Measurements from ENCODE around the gene LINC01488.

The LINC01488 gene

DNA sequence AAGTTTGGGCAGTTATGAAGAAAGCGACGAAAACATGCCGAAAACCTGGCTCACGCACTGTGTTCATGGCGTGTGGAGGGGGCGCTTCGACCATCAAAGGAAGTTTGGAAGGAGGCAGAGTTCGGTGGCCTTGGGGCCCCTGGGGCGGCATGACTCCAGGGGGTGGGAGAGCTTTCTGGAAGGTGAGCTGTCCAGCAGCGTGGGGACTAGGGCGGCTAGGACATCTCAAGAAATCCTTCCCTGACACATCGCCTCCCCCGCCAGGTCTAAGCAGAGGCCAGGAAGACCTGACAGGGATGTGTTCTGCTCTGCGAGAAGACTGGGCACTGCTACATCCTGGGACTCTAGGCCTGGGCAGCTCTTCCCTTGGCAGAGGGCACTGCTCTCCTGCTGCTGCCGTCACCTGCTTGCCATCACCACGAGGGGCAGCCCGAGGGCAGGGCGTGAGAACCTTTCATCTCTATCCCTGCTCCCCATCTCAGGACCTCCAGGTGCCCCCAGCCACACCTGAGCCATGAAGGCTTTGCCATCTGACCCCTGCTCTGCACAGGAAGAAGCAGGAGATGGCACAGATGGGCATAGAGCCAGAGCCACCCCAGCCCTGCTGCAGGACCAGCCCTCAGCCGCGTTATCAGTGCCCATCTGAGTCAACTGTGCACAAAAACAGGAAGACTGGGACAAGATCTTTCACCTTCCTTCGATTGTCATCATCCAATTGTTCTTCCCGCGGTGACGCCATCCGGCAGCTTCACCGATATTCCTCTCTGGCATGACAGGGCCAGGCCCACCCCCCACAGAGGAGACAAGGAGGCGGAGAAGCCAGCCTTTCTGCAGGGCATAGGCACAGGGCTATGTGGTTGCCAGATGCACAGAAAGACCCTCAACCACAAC lies 12.7 kb downstream of the LINC01488 start:
- DNase-seq: no peak

DNA sequence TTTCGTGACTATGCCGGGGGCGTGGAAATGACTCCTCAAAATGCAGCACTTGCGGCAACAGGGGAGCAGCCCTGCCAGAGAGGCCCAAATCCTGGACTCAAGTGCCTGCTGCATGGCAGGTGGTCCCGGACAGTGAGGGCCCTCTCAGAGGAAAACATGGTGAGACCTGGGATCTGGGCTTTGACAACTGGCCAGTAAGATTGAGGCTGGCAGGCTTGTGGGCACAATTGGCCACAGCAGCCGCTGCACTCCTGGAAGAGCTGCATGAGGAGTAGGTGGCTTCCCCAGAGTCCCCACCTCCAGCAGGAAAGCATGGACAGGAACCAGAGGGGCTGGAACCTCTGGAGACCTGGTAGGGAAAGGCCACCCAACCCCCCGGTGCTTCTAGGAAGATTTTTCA lies 13.4 kb downstream of the LINC01488 start:
- no peak for DNase-seq

DNA sequence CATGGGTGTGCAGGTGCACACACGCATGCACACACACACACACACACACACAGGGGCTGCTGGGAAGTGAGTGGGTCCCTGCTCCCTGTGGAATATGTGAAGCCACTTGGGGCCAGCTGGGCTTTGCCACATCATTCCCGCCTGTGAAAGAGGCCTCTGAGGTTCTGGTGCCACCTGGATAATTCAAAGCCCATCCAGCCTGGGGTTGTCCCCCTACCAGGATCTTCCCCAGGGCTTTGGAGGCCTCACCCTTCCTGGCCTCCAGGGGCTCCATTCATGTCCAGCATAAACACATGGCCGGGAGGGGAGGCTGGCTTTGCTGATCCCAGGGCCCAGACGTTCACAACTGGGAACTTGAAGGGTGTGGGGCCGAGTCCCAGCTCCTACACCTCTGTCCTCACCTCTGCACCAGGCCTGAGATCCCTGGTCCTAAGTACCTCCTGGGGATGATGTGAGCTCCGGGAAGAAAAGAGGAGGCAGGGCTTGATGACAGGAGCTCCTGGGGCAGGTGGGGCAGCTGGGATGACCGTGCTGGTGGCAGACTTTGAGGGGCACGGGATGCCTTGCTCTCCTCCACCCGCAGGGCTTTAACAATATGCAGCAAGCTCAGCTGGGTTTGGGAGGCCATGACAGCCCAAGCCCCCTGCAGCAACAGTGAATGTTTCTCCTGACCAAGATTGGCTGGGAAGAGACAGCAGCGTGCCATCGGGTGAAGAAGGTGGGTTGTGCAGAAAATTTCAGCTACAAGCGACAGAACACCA lies 14.2 kb downstream of the LINC01488 start:
- DNase-seq: no peak

DNA sequence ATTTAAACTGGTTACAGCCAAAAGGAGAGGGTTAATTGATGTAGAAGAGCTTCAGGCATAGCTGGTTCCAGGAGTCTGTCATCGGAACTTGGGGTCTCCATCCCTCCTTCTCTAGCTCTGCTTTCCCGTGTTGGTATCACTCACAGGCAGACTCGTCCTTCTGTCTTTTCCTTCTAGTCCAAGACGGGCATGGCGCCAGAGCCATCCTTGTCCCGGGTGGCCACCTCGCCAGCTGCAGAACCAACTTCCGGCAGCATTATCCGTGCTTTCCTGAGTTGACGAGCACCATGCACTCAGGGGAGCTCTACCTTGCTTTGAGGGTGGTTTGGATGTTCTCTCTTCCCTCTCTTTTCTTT lies 14.7 kb downstream of the LINC01488 start:
- DNase-seq: no peak

DNA sequence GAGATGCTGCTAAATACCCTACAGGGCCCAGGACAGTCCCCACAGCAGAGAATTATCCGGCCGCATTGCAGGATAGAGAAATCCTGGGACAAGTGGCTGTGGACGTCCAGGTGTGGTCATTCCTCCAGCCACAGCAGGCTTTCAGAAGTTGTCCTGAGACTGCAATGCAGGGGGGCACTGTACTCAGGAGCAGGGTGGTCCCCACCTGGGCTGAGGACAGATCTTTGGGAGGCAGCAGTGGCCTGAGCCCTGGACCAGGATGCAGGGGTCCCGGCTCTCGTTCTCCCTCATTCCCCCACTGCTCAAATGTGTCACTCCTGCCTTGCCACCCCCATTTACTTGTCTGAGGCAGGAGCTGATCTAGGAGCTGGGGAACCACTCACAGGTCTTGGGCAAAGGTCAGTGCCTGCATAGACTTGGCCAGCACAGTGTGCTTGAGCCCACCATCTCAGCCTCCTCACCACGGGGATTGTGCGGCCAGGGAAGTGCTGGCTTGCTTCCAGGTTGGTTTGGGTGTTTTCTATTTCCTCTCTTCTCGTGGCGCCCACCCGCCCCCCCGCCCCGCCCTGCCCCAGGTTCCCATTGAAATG lies 15.3 kb downstream of the LINC01488 start:
- DNase-seq: no peak

DNA sequence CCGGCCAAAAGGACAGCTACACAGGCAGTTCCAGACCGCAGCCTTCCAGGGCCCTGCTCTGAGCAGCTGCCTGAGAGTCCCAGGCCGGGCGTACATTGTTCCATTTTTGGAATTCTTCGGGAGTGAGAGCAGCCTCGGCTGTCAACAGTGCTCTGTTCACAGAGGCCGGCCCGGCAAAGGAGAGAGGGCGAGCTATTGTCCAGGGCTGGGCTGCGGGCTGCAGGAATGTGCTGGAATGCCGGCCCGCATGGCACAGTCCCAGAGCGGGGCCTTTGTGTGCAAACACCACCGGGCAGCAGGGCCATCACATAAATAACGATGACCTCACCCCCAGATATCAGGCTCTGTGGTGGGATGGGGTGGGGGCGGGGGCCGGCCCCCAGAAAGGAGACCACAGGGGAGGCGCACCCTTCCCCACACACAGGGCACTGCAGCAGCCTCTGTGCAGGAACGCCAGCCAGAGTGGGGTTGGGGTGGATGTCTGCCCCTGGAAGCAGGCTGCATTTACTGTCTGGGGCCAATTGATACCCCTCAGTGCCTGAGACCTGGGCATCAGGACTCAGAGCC lies 15.8 kb downstream of the LINC01488 start:
- peak; percentile 98 for DNase-seq

- no peak for DNase-seq
Measured at GRCh38 chr11:69498614-69499175, 17.2 kb downstream of the LINC01488 start.

DNA sequence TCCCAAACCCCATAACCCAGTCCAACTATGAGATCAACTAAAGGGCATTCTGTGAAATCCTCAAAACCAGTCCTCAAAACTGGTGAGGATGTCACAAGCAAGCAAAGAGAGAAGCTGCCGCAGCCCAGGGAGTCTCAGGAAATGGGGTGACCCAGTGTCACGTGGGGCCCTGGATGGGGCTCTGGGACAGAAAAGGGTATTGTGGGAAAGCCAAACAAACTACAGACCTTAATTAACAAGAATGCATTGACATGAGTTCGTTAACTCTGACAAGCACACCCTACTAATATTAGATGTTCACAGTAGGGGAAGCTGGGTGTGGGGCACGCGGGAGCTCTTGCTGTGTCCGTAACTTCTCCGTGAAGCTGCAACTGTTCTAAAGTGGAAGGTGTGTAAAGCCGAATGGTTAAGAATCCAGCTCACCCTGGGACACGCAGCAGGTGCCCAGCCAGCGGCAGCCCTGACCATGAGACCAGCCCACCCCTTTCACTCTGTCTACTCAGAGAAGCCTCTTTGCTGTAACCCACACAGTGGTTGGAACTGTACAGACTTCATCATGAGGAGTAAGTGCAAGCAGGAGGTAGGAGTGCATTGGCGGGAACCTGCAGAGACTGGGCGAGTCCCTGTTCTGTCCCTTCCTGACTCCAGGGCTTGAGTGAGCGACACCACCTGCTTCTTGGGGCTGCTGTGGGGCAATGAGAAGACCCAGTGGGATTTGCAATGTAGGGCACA lies 17.9 kb downstream of the LINC01488 start:
- DNase-seq: peak; percentile 10

GRCh38 chr11:69499918-69500284 lies 18.4 kb downstream of the LINC01488 start:
- DNase-seq: no peak

DNA sequence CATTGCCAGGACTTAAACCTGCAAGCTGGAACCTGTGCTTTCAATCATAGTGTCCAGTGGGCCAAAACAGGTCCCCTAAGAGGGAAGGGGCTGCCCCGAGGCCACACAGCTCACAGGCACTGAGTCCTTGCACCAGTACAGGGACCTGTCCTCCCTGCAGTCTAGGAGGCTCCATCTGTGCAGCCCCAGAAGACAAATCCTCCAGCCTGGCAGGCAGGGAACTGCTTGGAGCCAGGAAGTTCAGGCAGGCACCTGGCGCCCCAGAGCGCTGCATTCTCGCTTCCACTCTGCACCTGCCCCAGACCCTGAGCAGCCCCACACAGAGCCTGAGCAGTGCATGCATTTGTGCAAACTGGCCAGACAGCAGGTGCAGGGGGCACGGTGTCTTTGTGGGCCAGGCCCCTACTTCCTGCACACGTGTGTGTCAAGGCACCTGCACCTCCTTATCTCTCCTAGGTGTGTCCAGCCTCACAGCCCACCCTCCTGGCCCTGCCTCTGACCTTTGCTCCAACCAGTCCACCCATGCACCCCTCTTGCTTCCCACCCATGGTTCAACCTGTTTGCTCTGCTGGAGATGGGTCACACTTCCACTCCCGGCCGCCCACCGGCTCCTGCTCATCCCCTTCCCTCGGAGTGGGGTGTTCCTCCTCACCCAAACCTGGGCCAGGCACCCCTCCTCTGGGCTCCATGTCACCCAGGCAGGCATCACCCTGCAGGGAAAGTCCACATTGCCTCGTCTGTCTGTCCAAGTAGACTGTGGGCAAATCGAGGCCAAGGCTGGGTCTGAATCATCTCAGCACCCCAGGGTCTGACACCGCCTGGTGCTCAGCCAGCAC lies 19.0 kb downstream of the LINC01488 start:
- DNase-seq: no peak

GRCh38 chr11:69501121-69501489 lies 19.6 kb downstream of the LINC01488 start:
- DNase-seq: no peak

- DNase-seq: no peak
Measured at GRCh38 chr11:69501891-69502860, 20.7 kb downstream of the LINC01488 start.

- no peak for DNase-seq
Measured at GRCh38 chr11:69504127-69504526, 22.7 kb downstream of the LINC01488 start.

- no peak for DNase-seq
Measured at GRCh38 chr11:69504576-69505335, 23.3 kb downstream of the LINC01488 start.

- DNase-seq: no peak
Measured at GRCh38 chr11:69508974-69509373, 27.5 kb downstream of the LINC01488 start.

DNA sequence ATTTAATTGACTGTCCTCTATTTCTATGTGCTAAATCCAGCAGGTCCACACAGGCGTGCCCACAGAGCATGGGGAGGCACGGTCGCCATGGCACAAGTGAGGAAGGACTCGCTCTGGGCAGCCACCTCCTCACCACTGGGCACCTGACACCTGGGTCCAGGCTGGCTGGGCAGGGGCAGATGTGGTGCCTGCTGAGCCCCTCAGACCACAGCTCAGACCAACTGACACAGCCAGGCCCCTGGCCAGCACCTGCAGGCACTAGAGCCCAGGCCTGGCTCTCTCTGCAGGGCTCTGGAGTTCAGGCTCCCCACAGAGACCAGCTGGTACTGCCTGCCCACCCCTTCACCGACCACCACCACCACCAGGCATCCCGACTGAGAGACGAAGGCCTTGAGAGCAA lies 27.9 kb downstream of the LINC01488 start:
- no peak for DNase-seq

- no peak for DNase-seq
Measured at GRCh38 chr11:69509846-69510390, 28.5 kb downstream of the LINC01488 start.

DNA sequence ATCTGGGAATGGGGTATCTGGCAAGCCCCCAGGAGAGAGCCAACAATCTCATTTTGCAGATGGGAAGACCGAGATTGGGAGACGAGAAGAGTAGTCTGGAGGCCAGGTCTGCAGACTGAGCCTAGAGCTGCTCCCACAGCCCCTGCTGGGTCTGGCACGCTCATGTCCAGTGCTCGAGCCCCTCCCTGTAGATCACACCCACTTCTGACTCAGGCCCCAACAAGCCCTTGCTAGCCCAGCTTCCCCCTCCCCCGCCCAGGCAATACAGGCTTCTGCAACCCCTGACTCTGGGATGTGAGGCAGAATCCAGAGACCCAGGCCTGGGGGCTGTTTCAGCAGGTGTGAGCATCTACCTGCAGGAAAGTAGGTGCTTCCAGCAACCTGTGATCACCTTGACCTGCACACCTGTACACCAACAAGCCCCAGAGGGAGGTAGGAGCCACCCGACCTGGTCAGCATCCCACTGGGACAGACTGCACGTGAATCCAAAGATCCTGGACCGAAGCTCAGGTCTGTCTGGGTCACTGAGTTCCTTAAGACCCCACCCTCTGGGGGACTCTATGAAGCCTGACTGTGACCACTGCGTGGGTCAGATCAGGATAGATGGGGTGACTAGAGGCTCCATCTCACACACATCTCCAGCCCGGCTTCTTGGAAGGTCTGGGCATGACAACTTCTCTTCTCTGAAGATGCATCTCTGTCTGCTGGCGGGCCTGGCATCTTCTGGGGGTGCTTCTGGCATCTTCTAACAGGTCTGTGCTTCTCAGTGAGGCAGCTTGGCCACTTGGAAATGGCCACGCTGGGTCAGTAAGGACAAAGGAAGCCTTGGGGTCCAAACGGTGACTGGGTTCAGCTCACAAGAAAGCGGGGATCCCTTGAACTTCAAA lies 29.3 kb downstream of the LINC01488 start:
- DNase-seq: peak; percentile 67
